Cerebellar cortex (tissue), 1 donor: ENCODE measurements around the gene OR5AC2.

Experiments
- DNase-seq: peaks from one replicate; pipeline ENCODE4 v3.0.0-alpha.2; 2015; ENCODE audit warnings: low spot score

The OR5AC2 gene, protein sequence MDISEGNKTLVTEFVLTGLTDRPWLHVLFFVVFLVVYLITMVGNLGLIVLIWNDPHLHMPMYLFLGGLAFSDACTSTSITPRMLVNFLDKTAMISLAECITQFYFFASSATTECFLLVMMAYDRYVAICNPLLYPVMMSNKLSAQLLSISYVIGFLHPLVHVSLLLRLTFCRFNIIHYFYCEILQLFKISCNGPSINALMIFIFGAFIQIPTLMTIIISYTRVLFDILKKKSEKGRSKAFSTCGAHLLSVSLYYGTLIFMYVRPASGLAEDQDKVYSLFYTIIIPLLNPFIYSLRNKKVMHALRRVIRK

DNA sequence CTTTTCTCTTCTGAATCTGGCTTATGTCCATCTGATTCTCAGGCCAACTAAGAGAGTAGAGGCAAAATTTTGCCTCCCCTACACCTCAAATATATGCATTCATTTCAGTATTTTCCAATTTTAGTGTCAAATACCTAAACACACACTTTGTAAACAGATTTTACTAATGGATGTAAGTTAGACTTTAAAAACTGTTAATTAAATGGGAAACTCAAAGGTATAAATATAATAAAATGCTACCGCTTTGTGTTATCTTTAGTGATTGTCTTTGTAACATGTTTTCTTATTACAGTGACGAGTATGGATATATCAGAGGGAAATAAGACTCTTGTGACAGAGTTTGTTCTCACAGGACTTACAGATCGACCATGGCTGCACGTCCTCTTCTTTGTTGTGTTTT is at the start of gene OR5AC2:
OR5AC2 (plus strand) TSS at position 301 of the 400 bp plus-strand sequence; CDS start at position 301, 0 bp downstream.
- no peak for DNase-seq

DNA sequence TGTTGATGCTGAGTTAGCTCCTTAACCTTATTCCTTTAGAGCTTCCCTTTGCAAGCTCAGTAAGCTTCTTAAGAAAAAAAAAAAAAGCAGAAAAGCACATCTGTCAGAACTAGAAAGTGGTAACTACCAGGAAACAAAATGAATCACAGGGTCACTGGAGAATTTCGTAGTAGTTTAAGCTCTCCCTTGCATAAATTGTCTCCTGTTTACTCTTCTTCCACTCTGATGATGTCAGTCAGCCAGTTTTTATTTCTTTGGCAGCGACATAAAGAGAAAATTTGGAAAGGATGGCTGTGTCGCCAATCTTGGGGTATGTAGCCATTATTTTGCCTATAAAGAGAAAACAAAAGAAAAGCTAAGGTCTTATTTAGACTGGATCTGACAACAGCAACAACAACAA is 48.7 kb upstream of the OR5AC2 start:
- no peak for DNase-seq

DNA sequence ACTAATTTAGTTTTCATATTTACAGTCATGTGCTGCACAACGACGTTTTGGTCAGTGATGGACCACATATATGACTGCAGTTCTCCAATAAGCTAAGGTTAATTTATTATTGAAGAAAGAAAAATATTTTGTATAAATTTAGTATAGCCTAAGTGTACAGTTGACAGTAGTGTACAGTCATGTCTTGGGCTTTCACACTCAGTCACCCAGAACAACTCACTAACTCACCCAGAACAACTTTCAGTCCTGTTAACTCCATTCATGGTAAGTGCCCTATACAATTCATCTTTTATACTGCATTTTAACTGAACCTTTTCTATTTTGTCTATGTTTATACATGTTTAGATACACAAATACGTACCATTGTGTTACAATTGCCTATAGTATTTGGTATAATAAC is 48.1 kb upstream of the OR5AC2 start:
- no peak for DNase-seq

DNA sequence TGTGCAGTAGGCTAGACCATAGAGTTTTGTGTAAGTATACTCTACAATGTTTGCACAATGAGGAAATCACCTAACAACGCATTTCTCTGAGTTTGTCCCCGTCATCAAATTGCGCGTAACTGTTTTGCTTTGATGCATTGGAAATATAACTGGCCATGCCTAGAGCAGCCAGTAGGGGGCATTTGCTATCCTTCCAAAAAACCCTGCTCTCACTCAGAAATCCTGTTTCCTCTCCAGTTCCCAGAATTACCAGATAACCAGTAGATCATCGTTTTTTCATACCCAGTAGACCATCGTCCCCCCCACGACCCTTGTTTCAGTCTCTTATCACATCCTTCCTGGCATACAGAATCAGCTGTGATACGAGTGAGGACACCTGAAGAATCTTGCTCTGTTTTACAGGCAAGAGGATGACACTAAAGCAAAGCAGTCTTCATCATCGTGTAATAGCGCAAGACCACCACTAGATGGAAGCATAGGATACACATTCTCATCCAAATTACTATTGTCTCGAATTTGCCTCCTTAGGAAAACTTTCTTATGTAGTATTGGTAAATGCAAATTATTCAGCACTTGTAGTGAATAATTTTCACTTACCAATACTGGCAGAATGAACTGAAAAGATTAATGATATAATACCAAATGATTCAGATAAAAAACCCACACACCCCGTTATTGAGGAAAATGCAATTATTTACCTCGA is 47.5 kb upstream of the OR5AC2 start:
- DNase-seq = peak; percentile 85

DNA sequence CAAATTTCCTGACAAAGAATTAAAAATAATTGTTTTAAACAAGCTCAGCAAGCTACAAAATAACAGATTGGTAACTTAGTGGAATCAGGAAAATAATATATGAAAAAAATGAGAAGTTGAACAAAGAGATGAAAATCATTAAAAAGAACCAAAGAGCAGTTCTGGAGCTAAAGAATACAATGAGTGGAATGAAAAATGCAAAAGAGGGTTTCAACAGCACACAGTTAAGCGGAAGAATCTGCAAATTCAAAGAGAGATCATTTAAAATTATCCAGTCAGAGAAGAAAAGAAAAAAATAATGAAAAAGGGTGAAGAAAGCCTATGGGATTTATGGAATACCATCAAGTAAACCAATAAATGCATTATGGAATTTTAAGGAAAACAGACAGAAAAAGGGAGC is 45.6 kb upstream of the OR5AC2 start:
- no peak for DNase-seq

DNA sequence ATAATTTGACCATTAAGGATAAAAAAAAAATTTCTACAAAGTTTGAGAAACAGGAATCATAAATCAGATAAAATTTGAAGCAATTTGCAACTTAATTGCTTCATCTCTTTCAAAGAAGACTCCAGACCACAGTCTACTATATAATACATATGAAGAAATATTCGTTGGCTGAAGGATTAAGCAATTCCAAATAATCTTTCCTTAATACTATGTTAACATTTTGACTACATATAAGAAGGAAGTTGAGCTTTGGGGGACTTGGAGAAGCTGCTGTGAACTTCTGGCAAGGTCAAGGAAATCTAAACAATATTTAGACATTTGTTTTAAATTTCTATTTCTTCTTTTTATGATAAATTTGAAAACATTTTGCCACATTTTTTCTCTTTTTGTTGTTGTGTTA is 38.4 kb upstream of the OR5AC2 start:
- no peak for DNase-seq

DNA sequence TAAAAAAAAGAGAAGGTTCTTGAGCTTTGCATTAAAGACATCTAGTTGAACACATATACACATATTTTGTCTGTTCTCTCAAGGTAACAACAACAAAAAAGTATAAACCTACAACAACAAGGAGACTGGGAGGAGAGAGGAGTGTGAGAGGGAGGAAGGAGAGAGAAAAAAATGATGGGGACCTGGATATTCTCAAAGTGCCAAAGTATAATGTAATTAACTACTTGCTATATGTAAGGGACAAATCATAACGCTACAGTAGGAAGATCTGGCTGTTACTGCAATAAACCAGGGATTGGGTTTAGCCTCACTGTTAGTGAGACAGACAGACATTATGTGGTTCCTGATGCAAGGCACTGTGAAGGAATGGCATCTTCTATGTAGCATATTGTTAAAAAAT is 37.7 kb upstream of the OR5AC2 start:
- DNase-seq = no peak

DNA sequence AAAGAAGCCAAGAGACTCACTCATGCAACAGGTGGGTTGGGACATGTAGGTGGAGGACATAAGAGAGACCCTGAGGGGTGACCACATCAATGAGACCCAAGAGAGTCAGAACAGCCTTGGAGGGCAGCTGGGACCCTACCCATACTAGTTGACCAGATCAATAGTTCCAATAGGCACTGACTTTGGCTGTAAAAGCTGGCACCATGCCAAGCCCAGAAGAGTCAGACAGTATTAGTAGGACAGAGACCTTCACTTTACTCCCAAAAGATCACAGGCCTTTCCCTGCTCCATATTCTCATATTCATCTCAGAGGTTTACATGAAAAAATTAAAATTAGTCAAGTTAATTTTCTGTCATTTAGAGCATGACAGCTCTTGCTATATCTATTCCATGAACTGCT is 30.9 kb upstream of the OR5AC2 start:
- DNase-seq = no peak

DNA sequence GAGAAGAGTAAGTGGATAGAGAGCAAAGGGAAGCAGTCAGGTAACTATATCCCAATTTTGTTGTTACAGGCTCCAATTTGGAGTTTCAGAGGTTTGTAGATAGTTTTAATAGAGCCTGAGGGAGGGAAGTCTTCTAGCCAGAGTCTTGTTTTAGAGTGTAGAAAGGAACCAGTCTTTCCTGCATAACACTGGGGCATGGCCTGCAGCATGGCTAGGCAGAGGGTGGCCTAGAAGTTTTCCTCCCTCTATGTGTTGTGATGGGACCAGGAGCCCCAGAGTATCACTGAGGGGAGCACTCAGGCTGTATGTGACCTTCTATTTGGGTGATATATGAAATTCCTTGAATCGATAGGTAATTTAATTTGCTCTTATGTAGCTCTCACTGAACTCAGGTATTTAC is 29.3 kb upstream of the OR5AC2 start:
- no peak for DNase-seq

DNA sequence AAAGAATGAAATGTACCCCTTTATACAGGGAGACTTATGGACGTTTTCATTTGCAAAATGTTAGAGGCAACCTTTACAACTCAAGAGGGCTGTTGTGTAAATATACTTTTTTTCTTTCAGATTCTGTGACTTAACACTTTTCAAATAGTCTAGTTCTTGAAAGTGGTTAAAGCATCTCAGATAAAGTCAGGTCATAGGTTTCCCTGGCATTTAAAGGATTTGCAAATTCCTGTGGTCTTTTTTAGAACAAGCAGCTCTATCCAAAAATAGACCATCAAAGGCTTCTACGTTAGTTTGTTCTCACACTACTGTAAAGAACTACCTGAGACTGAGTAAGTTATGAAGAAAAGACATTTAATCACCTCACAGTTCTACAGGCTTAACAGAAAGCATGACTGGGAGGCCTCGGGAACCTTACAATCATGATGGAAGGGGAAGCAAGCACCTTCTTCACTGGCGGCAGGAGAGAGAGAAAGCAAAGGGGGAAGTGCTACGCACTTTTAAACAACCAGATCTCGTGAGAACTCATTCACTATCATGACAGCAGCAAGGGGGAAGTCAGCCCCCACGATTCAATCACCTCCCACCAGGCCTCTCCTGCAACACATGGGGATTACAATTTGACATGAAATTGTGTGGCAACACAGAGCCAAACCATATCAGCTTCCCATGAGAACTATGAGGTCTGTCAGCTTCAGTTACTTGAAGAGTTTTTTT is 28.6 kb upstream of the OR5AC2 start:
- DNase-seq = no peak

DNA sequence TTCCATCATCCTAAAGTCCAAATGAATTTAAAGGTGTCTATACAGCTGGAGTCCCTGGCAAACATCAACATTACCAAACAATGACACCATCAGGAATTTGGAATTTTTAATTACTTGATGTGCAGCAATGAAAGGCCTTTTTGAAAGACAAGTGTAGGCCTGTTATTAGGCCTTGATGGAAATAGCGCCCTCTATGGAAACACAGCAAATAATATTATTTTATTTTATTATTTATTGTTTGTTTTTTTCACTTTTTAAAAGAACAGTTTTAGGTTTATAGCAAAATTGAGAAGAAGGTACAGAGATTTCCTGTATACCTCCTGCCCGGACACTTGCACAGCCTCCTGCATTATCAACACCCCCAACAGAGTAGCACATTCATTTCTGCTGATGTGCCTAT is 18.1 kb upstream of the OR5AC2 start:
- DNase-seq = no peak

DNA sequence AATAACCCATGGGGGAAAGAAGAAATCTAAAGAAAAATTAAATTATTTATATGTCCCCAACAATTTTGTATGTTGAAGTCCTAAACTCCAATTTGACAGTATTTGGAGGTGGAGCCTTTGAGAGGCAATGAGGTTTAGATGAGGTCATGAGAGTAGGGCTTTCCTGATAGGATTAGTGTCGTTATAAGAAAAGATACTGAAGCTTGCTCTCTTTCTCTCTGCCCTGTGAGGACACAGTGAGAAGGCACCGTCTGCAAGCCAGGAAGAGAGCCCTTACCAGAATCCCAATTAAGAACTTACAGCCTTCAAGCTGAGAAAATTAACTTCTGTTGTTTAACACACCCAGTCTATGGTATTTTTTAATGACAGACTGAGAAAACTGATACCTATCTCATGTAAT is 16.1 kb upstream of the OR5AC2 start:
- no peak for DNase-seq

DNA sequence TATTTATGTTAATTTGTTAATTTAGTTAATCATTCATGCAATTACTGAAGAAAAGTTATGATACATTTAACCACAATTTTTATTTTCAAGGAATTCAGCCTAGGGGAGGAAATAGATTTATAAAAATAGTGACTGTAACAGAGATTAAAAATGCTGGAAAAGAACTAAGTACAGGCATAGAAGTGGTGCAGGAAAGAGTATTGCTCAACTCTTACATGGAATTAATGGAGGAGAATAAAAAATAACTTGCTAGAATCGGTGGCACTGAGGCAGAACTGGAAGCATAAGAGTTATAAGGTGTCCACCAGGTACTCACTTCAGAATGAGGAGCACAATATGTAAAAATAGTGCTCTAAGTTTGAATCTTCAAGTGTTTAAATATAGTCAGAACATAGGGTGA is 13.5 kb upstream of the OR5AC2 start:
- DNase-seq = no peak

DNA sequence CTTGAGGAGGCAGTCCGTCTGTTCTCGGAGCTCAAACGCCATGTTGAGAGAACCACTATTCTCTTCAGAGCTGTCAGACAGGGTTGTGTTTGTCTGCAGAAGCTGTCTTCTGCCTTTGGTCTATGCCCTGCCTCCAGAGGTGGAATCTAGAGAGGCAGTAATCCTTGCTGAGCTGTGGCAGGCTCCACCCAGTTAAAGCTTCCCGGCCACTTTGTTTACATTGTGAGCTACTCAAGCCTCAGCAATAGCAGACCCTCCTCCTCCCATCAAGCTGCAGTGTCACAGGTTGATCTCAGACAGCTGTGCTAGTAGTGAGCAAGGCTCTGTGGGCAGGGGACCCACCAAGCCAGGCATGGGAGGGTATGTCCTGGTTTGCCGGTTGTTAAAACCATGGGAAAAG is 8.9 kb downstream of the OR5AC2 start:
- DNase-seq = no peak

DNA sequence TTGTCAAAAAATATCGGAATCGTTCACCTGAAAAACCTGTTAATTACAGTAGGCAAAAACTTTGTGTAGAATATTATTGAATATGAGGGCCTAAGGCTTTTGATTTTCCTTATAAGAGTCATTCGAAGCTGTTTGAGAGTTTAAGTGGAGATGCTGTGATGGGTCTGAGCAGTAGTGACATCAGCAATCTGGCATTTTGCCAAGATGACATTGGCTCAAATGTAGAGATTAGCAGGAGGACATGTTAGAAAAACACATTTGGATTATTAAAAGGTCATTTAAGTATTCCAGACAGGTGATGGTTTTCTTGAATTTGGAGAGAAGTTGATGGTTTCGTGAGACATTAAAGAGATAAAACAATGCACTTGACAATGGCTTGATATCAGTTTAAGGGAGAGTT is 12.9 kb downstream of the OR5AC2 start:
- no peak for DNase-seq

DNA sequence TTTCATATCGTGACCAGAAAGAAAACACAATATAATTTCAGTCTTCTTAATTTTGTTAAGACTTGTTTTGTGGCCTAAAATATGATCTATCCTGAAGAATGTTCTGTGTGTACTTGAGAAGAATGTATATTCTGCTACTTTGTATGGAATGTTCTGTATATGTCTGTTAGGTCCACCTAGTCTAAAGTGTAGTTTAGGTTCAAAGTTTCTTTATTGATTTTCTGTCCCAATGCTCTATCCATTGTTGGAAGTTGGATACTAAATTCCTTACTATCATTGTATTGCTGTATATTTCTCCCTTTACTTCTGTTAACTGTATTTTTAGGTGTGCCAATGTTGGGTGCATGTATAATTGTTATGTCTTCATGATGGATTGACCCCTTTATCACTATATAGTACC is 21.2 kb downstream of the OR5AC2 start:
- no peak for DNase-seq

DNA sequence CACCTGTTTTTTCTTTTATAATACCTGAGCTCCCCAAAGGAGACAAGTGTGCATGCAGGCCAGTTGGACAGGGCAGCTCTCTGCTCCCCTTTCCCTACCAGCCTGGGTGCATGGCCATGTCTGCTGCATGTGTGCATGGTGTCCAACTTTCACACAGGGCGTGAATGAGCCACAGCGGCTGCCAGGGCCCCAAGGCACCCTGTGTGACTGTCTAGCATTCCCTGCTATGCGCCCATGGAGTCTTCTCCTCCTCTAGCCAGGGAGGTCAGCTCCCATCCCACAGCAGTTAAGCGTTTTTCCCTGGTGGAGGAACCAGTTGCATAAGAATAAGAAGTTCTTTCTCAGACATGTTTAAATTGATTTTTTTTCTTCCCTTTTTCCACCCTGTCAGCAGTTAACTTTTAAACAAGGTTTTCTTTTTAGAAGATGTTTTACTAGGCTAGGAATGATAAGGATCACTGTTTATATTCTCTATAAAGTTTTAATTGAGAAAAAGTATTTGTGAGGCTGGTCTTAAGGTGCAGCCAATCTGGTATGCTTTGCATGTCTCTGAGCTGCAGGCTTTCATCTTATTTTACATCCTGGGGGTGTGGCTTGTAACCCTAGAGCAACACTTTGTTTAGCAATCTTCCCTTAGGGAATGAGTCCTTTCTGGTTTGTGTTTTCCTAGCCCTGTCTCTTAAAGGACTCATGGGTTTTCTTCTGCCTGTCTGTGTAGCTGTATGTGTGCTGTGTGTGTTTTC is 23.0 kb downstream of the OR5AC2 start:
- DNase-seq = no peak

DNA sequence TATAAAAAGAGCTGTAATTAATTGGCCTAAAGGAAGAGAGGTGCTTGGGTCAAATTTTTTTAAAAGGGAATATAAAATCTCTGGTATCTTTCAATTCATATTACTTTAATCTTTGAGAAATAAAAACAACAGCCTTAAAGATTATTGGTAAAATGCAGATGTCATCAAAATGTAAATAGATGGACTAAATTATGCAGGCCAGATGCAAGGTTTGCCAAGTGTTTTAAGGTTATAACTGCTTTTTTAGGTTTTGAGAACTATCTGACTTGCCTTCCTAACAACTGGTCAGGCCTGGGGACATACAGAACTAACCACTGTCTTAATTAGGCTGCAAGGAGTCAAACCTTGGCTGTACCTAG is 23.6 kb downstream of the OR5AC2 start:
- no peak for DNase-seq

DNA sequence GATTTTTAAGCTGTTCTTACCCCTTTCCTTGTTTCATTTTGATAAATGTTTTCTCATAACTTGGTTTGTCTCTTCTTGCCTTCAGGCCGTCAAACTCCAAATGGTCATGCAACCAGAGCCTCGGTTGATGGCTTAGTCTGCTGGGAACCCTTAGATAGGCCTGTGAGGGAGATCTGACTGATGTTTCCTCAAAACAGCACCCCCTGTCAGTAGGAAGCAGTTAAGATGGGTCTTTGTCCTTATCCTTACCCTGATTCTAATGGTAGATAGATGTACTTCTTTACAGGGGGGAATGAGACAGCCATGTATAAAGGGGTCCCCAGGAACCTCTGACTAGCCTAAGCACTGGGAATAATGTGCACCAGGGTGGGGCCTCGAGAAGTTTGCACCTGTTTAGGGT is 27.3 kb downstream of the OR5AC2 start:
- no peak for DNase-seq

DNA sequence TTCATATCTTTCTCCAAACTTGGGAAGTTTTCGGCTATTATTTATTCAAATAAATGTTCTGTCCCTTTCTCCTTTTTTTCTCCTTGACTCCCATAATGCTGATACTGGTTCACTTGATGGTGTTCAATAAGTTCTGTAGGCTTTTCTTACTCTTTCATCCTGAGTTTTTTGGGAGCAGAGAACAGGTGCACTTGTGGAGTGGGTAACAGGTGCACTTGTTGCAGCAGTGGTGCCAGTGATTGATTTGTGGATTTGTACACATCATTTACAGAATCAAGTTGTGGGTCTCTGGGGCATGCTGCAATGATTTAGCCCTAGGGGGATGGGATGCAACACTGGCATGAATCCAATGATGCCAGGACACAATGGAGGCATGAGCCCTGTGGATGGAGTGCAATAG is 28.7 kb downstream of the OR5AC2 start:
- no peak for DNase-seq

DNA sequence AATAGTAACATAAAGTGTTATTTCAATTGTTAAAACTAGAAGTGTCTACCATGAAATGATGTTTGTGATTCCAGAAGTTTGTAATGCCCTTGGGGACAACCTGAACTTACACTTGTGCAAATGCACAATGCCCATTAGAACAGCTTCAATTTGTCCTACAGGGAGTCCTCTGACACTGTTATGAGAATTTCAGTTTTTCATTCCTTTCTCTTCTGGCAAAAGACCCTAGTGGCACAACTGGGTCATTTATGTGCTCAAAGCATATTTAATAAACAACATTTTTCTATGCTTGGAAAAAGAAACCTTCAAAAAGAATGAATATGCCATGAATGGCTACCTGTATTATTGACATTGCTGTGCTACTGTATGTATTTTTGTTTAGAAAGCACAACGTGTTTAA is 43.4 kb downstream of the OR5AC2 start, which contains the start of gene OR5H1:
OR5H1 (plus strand) TSS at position 301 of the 400 bp plus-strand sequence. CDS start 1,977 bp downstream, outside the sequence.
- DNase-seq = no peak

DNA sequence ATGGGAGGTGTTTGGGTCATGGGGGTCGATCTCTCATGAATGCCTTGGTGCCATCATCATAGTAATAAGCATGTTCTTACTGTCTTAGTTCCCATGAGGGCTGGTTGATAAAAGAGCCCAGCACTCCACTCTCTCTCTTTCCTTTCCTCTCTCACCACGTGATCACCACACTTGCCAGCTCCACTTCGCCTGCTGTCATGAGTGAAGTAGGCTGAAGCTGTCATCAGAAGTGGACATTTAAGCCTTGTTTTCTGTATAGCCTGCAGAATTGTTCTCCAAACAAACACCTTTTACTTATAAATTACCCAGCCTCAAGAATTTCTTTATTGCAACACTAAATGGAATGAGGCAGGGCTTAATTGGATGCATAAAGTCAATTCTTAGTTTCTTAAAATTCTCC is 49.7 kb downstream of the OR5AC2 start:
- DNase-seq = no peak
